HG03354 (cell line): ENCODE results near the gene ZFP36.

ENCODE experiments used
- ATAC-seq: cut with Tn5 transposase; IDR thresholded peaks from one replicate; pipeline ENCODE4 v1.9.1; 2021; ENCODE audit warnings: mild to moderate bottlenecking; ENCODE audit not compliant: unreplicated experiment, poor library complexity, severe bottlenecking

The ZFP36 gene

GRCh38 chr19:39382991-39383828, 23.4 kb upstream of the ZFP36 start:
- ATAC-seq: no peak

GRCh38 chr19:39384839-39385568, 21.6 kb upstream of the ZFP36 start:
- ATAC-seq: no peak

GRCh38 chr19:39385629-39386411, 20.8 kb upstream of the ZFP36 start:
- ATAC-seq: no peak

GRCh38 chr19:39386557-39386956, 20.1 kb upstream of the ZFP36 start:
- no peak for ATAC-seq

GRCh38 chr19:39388657-39389056, 18.0 kb upstream of the ZFP36 start:
- ATAC-seq: no peak

GRCh38 chr19:39389631-39390414, 16.8 kb upstream of the ZFP36 start:
- ATAC-seq: no peak

GRCh38 chr19:39390451-39390750, 16.2 kb upstream of the ZFP36 start:
- ATAC-seq: no peak

GRCh38 chr19:39390751-39391437, 15.8 kb upstream of the ZFP36 start, which contains the start of the genes MED29 and PAF1:
Gene MED29 (plus strand): TSS chr19:39391378. CDS start chr19:39391423, 45 bp downstream.
Gene PAF1 (minus strand): TSS chr19:39391106. CDS start chr19:39390864, 242 bp downstream.
- peak; percentile 91 for ATAC-seq

GRCh38 chr19:39397360-39398296, 9.0 kb upstream of the ZFP36 start:
- peak; percentile 50 for ATAC-seq

GRCh38 chr19:39398297-39398864, 8.3 kb upstream of the ZFP36 start:
- ATAC-seq: no peak

GRCh38 chr19:39399668-39400050, 7.0 kb upstream of the ZFP36 start:
- ATAC-seq: no peak

GRCh38 chr19:39400061-39400460, 6.6 kb upstream of the ZFP36 start:
- no peak for ATAC-seq

- no peak for ATAC-seq
Measured at GRCh38 chr19:39401070-39401548, 5.5 kb upstream of the ZFP36 start.

- no peak for ATAC-seq
Measured at GRCh38 chr19:39401549-39402345, 4.9 kb upstream of the ZFP36 start.

- ATAC-seq: peak; percentile 24
Measured at GRCh38 chr19:39402346-39403300, 4.0 kb upstream of the ZFP36 start.
